Stimulated activated CD4-positive, alpha-beta T cell treated with anti-CD3 and anti-CD28 coated beads, TNF-alpha, amount 100 ng/mL, for 4 hours (primary cell): ENCODE data around the gene CFI.
A peak's percentile ranks its signal among the peaks of the same experiment; 100 is the strongest.

Experiments
- DNase-seq, 3 experiments: peaks; one replicate each; pipeline ENCODE4 v3.0.0-alpha.2; 2020; ENCODE audit warnings: low read depth in 3 of 3

Gene CFI

DNA sequence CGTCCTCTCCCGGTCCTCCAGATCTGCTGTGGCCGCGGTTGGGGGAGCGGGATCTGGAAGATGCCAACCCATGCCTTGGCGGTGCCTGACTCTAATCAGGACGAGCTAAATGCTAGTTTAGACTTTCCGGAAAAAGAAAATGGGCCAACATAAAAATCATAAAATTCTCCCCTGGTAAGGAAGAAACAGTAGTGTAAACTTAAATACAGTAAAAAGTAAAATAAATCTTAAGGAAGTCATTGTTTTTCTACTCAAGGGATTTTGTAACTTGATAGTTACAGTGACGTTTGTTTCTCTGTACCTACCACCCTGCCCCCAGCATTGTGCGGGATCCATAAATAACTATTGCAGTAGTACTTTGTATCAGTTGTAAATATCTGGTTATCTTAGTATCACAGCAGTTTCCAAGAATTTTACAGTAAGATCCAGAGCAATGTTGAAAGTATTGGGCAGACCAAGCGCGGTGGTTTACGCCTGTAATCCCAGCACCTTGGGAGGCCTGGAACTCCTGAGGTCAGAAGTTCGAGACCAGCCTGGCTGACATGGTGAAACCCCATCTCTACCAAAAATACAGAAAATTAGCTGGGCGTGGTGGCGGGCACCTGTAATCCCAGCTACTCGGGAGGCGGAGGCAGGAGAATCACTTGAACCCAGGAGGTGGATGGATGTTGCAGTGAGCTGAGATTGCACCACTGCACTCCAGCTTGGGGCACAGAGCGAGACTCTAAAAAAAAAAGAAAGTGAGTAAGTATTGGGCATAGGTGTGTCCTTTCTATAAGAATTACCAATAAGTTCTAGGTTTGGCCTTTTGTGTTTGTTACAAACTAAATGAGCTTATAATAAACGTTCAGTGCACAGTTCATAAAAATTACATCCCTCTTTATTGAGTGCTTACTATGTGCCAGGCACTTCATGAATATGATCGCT lies 70.9 kb downstream of the CFI start:
- no peak for DNase-seq

- peak; percentile 65 to 70 (median 67) for DNase-seq
Observed at GRCh38 chr4:109729718-109730618, 71.8 kb downstream of the CFI start, which contains the start of gene PLA2G12A. Gene PLA2G12A (minus strand): TSS chr4:109730070. CDS start chr4:109729809, 261 bp downstream.

DNA sequence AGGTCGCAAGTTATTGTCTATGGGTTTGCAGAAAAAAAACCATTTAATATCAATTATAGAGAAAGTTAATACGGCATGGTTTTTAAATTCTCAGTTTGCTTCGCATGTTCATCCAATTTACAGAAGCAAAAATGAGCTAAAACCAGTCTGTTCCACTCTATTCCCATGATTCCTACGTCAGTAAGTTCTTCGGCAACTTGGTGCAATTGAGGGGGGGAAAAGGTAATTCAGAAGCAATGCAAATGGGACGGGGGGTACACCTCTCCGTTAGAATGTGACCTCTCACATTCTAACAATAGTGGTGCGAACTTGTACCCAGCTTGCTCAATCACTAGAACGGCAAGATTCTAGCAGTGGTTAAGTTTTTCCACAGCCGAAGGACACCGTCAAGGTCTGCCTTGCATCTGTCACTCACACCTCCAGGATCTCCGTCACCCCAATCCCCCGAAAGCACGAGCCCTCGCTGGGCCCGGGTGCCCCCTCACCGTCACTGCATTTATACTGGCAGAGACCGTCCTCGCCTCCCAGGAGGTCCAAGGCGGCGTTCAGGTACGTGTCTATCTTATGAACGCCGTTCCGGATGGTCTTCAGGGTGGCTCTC lies 72.6 kb downstream of the CFI start:
- peak in 1 of 3 experiments; percentile 26 for DNase-seq

- DNase-seq = no peak
Observed at GRCh38 chr4:109728385-109728784, 73.4 kb downstream of the CFI start.

- no peak for DNase-seq
Observed at GRCh38 chr4:109723110-109723509, 78.7 kb downstream of the CFI start.

DNA sequence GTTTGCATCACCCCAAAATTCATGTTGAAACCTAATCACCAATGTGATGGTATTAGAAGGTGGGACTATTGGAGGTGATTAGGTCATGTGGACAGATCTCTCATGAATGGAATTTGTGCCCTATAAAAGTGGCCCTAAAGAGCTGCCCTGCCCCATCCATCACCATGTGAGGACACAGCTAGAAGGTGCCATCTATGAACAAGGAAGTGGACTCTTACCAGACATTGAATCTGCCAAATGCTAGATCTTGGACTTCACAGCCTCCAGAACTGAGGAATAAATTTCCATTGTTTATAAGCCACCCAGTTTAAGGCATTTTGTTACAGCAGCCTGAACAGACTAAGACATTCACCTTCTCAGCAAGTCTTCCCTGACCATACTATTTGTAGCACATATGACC lies 79.4 kb downstream of the CFI start:
- no peak for DNase-seq

DNA sequence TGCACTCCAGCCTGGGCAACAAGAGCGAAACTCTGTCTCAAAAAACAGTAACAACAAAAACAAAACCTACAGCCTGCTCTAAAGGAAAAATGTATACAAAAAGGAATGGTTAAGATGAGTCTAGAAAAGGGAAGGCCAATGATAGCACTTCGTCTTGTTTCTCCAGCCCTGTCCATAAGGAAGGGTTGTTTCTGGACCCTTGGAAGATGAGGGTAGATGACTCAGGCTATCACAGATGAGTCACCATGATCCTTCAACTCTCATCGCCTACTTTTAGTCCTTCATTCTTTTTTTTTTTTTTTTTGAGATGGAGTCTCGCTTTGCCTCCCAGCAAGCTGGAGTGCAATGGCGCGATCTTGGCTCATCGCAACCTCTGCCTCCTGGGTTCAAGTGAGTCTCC lies 80.8 kb downstream of the CFI start:
- DNase-seq = no peak

DNA sequence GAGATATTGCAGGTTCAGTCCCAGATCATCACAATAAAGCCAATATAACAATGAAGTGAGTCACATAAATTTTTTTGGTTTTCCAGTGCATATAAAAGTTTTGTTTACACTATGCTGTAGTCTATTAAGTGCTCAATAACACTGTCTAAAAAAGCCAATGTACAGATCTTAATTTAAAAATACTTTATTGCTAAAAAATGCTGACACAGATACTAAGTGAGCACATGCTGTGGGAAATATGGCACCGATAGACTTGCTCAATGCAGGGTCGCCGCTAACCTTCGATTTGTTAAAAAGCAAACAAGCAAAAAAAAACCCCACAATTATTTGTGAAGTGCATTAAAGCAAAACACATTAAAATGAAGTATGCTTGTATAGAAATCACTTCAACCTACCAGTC lies 82.2 kb downstream of the CFI start:
- no peak for DNase-seq

DNA sequence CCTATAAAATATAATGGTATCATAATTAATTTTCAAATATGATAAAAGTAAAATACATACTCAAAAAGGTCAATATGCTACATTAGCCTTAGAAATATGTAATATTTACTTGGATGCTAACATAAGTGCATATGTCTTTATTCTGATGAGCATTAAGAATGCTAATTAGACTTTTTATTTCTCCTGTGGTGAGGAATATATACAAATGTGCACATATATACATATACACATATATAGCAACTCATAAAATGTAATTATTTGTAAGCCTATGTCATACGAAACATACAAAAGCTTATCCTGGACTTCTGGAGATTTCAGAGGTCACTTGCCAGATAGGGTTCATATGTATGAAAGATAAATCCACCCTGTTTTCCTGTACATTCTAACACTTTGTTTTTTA lies 83.0 kb downstream of the CFI start:
- DNase-seq = no peak

DNA sequence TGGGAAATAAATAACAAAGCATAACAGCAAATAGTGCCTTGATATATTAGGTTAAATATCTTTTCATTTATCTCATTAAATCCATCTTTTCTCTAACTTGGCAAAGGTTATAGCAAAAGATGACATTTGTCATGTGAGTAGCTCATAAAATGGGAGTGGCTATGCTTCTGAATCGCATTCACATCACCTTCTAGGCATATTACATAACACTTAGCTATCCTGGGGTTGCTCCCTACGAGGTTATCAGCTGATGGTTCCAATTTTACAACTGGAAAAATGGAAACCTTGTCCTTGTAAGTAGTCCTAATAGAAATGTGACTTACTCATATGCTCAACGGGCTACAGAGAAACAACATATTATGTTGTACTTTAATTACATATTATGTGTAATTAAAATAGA lies 88.3 kb downstream of the CFI start:
- DNase-seq = no peak

DNA sequence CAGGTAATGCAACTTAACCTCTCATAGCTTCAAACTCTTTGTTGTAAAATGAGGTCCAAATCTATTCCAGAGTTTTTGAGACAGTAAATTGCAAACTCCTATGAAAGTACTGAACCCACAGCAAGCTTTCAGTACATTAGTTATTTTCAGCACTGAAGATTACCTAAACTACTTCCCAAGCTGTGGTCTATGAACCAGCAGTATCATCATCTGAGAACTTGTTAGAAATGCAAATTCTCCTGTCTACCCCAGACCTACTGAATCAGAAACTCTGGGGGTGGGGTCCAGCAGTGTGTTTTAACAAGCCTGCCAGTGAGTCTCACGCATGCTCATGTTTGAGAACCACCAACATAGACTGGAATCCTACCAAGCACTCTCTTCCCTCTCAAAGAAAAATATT lies 92.8 kb downstream of the CFI start:
- no peak for DNase-seq

GRCh38 chr4:109708435-109708834 lies 93.4 kb downstream of the CFI start:
- DNase-seq = no peak

DNA sequence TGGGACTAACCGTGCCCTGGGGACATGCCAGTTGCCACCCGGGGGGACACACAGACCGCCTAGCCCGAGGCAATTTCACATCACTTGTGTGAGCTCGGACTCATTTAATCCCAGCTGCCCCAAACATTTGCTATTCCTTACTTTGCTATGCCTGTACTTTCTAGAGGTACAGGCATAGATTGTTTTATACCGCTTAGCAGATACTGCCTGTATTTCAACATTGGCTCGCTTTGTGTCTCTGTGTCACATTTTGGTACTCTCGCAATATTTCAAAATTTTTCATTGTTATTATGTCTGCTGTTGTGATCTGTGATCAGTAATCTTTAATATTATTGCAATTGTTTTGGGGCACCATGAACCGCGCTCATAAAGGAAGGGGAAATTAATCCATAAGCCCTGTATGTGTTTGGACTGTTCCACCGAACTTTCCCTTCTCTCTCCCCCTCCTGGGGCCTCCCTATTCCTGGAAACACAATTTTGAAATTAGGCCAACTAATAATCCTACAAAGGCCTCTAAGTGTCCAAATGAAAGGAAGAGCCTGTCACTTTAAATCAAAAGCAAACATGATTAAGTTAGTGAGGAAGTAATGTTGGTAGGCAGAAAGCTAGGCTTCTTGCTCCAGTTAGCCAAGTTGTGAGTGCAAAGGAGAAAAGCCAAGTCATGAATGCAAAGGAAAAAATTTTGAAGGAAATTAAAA lies 98.0 kb downstream of the CFI start:
- DNase-seq = no peak

GRCh38 chr4:109702950-109703663 lies 98.7 kb downstream of the CFI start, which contains the start of gene CASP6:
Gene CASP6 (minus strand): TSS chr4:109703445. CDS start chr4:109703395, 50 bp downstream.
- DNase-seq = peak; percentile 52 to 53 (median 53)

- DNase-seq = no peak
Observed at GRCh38 chr4:109701566-109702410, 100.0 kb downstream of the CFI start.

- no peak for DNase-seq
Observed at GRCh38 chr4:109699553-109700225, 102.1 kb downstream of the CFI start.

- no peak for DNase-seq
Observed at GRCh38 chr4:109698656-109699055, 103.1 kb downstream of the CFI start.

- DNase-seq = no peak
Observed at GRCh38 chr4:109691411-109691920, 110.3 kb downstream of the CFI start.
